Neuronal stem cell (in vitro differentiated cells): Measurements from ENCODE around the gene CSGALNACT2.

ENCODE experiments used
- DNase-seq: peaks from one replicate; pipeline ENCODE4 v3.0.0-alpha.2; 2013; ENCODE audit warnings: low spot score
- H2AFZ ChIP-seq: one replicate; pipeline ENCODE4 v1.6.1; 2013; ENCODE audit warnings: mild to moderate bottlenecking, low read length, inconsistent platforms
- H2AK5ac ChIP-seq: 2 replicates; pipeline ENCODE4 v1.6.1; 2013; ENCODE audit warnings: low read depth, mild to moderate bottlenecking, inconsistent platforms, low read length, moderate library complexity, mixed read lengths
- H2BK120ac ChIP-seq: 2 replicates; pipeline ENCODE4 v1.6.1; 2013; ENCODE audit warnings: low read depth, mild to moderate bottlenecking, inconsistent platforms, low read length, moderate library complexity, mixed read lengths
- H2BK12ac ChIP-seq: one replicate; pipeline ENCODE4 v1.6.1; 2013; ENCODE audit warnings: low read length, inconsistent platforms
- H2BK15ac ChIP-seq: 2 replicates; pipeline ENCODE4 v1.6.1; 2013; ENCODE audit warnings: mild to moderate bottlenecking, low read length, inconsistent platforms, mixed read lengths
- H2BK5ac ChIP-seq: one replicate; pipeline ENCODE4 v1.6.1; 2013; ENCODE audit warnings: inconsistent platforms, mild to moderate bottlenecking, low read length, moderate library complexity
- H3K14ac ChIP-seq: one replicate; pipeline ENCODE4 v1.6.1; 2013; ENCODE audit warnings: low read length, inconsistent platforms
- H3K18ac ChIP-seq: 2 replicates; pipeline ENCODE4 v1.6.1; 2013; ENCODE audit warnings: low read length, inconsistent platforms
- H3K23ac ChIP-seq: 2 replicates; pipeline ENCODE4 v1.6.1; 2013; ENCODE audit warnings: low read depth, mild to moderate bottlenecking, mixed read lengths, low read length, inconsistent platforms; ENCODE audit not compliant: poor library complexity
- H3K27ac ChIP-seq: replicated peaks from 3 replicates; pipeline ENCODE4 v1.5.1; 2013; ENCODE audit warnings: low read length, inconsistent platforms
- H3K27me3 ChIP-seq, 3 experiments: 2 replicates each; pipeline ENCODE4 v1.6.1; 2013; ENCODE audit warnings: low read length in 3 of 3, mild to moderate bottlenecking in 2 of 3, inconsistent platforms in 1 of 3, low read depth in 1 of 3, mixed read lengths in 1 of 3, moderate library complexity in 1 of 3; ENCODE audit not compliant: control insufficient read depth in 3 of 3, insufficient read depth in 3 of 3
- H3K36me3 ChIP-seq, 2 donors: replicated peaks in 1 of 2; 2 replicates each; pipeline ENCODE4 v1.6.1; 2013; ENCODE audit warnings: low read length in 2 of 2; ENCODE audit not compliant: control insufficient read depth in 2 of 2, insufficient read depth in 2 of 2
- H3K4ac ChIP-seq: 2 replicates; pipeline ENCODE4 v1.6.1; 2013; ENCODE audit warnings: inconsistent platforms, mild to moderate bottlenecking, low read length, moderate library complexity
- H3K4me1 ChIP-seq, 2 donors: 1 replicate in 1 of 2; 2 replicates in 1 of 2; pipeline ENCODE4 v1.6.1; 2013; ENCODE audit warnings: low read length in 2 of 2, low read depth in 1 of 2; ENCODE audit not compliant: control insufficient read depth in 2 of 2, insufficient read depth in 1 of 2
- H3K4me2 ChIP-seq: one replicate; pipeline ENCODE4 v1.6.1; 2013; ENCODE audit warnings: mild to moderate bottlenecking, low read length, inconsistent platforms; ENCODE audit not compliant: insufficient read depth, poor library complexity, severe bottlenecking
- H3K4me3 ChIP-seq, 2 donors: 2 replicates each; pipeline ENCODE4 v1.5.1; 2013; ENCODE audit warnings: low read length in 2 of 2, mild to moderate bottlenecking in 2 of 2, inconsistent platforms in 1 of 2, moderate library complexity in 1 of 2
- H3K79me1 ChIP-seq: one replicate; pipeline ENCODE4 v1.6.1; 2013; ENCODE audit warnings: low read depth, mild to moderate bottlenecking, inconsistent platforms, low read length, moderate library complexity
- H3K9ac ChIP-seq: one replicate; pipeline ENCODE4 v1.6.1; 2013; ENCODE audit warnings: mild to moderate bottlenecking, low read depth, low read length, inconsistent platforms; ENCODE audit not compliant: poor library complexity
- H3K9me3 ChIP-seq, 2 donors: replicated peaks in 1 of 2; 2 replicates each; pipeline versions ENCODE3 to v1.6.1; 2013; ENCODE audit warnings: low read length in 2 of 2, mild to moderate bottlenecking in 2 of 2, inconsistent platforms in 1 of 2, low read depth in 1 of 2, mixed read lengths in 1 of 2, moderate library complexity in 1 of 2; ENCODE audit not compliant: control insufficient read depth in 2 of 2, insufficient read depth in 1 of 2
- H4K8ac ChIP-seq: one replicate; pipeline ENCODE4 v1.6.1; 2013; ENCODE audit warnings: low read depth, mild to moderate bottlenecking, inconsistent platforms, low read length, moderate library complexity
- H4K91ac ChIP-seq: one replicate; pipeline ENCODE4 v1.6.1; 2013; ENCODE audit warnings: low read length, low read depth, mild to moderate bottlenecking, inconsistent platforms; ENCODE audit not compliant: poor library complexity
- WGBS, 2 donors: extraction: QIAGEN DNeasy Blood & Tissue Kit; methylation state at CpG; one replicate each; pipeline ENCODE4 v1.1.7; 2013; ENCODE audit warnings: missing lambda C conversion rate in 2 of 2, mixed read lengths in 1 of 2; ENCODE audit not compliant: insufficient read length in 2 of 2, insufficient replicate concordance in 1 of 2; ENCODE audit errors: extremely low coverage in 2 of 2; 5-methylcytosine and 5-hydroxymethylcytosine counted together

CSGALNACT2 gene

GRCh38 chr10:43131906-43132305, 6.3 kb upstream of the CSGALNACT2 start:
- H3K14ac ChIP-seq, result no peak overlapping the region
- no peak overlapping the region for H2AFZ ChIP-seq
- H4K8ac ChIP-seq, result no peak overlapping the region
- H3K4me3 ChIP-seq, result no peak overlapping the region
- H4K91ac ChIP-seq, result no peak overlapping the region
- H3K36me3 ChIP-seq, result peaks cover 0 to 3% of the 10 kb centered on the region in 2 donors
- no peak overlapping the region for H3K23ac ChIP-seq
- H2BK15ac ChIP-seq, result no peak overlapping the region
- H2BK120ac ChIP-seq, result no peak overlapping the region
- H2AK5ac ChIP-seq, result no peak overlapping the region
- H3K9me3 ChIP-seq, result no peaks in the 10 kb centered on the region
- no peak overlapping the region for H2BK5ac ChIP-seq
- DNase-seq, result no peak
- H3K4ac ChIP-seq, result no peak overlapping the region
- H3K27ac ChIP-seq, result no peak overlapping the region
- H2BK12ac ChIP-seq, result no peak overlapping the region
- H3K27me3 ChIP-seq, result peaks cover 0 to 15% (median 0%) of the 10 kb centered on the region in 3 experiments
- no CpG with 5 or more reads among the region's 6 CpGs for WGBS, 2 donors
- H3K4me2 ChIP-seq, result no peak overlapping the region
- H3K9ac ChIP-seq, result no peak overlapping the region
- no peak overlapping the region for H3K18ac ChIP-seq
- H3K79me1 ChIP-seq, result no peaks in the 10 kb centered on the region
- H3K4me1 ChIP-seq, result peaks cover 0 to 1% of the 10 kb centered on the region in 2 donors

- Histone ChIP-seq H3K23ac (no peak overlapping the region), H2AK5ac (no peak overlapping the region), H3K27me3 (peaks cover 0 to 6% (median 0%) of the 10 kb centered on the region in 3 experiments), H3K4me2 (no peak overlapping the region), H3K9ac (no peak overlapping the region), H2BK120ac (no peak overlapping the region), H3K79me1 (peaks cover 3% of the 10 kb centered on the region), H4K91ac (no peak overlapping the region), H3K4me3 (no peak overlapping the region), H3K36me3 (peaks cover 0 to 3% of the 10 kb centered on the region in 2 donors), H3K4ac (no peak overlapping the region), H3K14ac (no peak overlapping the region), H2BK5ac (no peak overlapping the region), H3K4me1 (peaks cover 0 to 1% of the 10 kb centered on the region in 2 donors), H3K9me3 (no peaks in the 10 kb centered on the region), H2BK15ac (no peak overlapping the region), H2BK12ac (no peak overlapping the region), H4K8ac (no peak overlapping the region), H2AFZ (no peak overlapping the region), H3K18ac (no peak overlapping the region), H3K27ac (no peak overlapping the region)
- WGBS, 2 donors, result no CpG with 5 or more reads among the region's 3 CpGs
- no peak for DNase-seq
Observed at GRCh38 chr10:43132867-43133787, 5.1 kb upstream of the CSGALNACT2 start.

GRCh38 chr10:43134126-43134905, 3.9 kb upstream of the CSGALNACT2 start:
- Histone ChIP-seq H3K9ac (no peak overlapping the region), H4K8ac (no peak overlapping the region), H4K91ac (no peak overlapping the region), H3K4ac (no peak overlapping the region), H3K18ac (no peak overlapping the region), H3K4me3 (no peak overlapping the region), H3K36me3 (peaks cover 0 to 3% of the 10 kb centered on the region in 2 donors), H2BK12ac (no peak overlapping the region), H3K23ac (no peak overlapping the region), H3K27ac (no peak overlapping the region), H2AFZ (no peak overlapping the region), H3K79me1 (peaks cover 3% of the 10 kb centered on the region), H2BK15ac (no peak overlapping the region), H2BK5ac (no peak overlapping the region), H3K27me3 (peaks cover 0 to 2% (median 0%) of the 10 kb centered on the region in 3 experiments), H2BK120ac (no peak overlapping the region), H3K9me3 (no peaks in the 10 kb centered on the region), H3K14ac (no peak overlapping the region), H2AK5ac (no peak overlapping the region), H3K4me1 (peaks cover 0 to 2% of the 10 kb centered on the region in 2 donors), H3K4me2 (no peak overlapping the region)
- WGBS, 2 donors, result no CpG with 5 or more reads among the region's 5 CpGs
- no peak for DNase-seq

GRCh38 chr10:43135064-43135463, 3.2 kb upstream of the CSGALNACT2 start:
- H2BK15ac ChIP-seq, result no peak overlapping the region
- H3K4ac ChIP-seq, result no peak overlapping the region
- H3K23ac ChIP-seq, result no peak overlapping the region
- H3K4me3 ChIP-seq, result no peak overlapping the region
- no peak overlapping the region for H2BK5ac ChIP-seq
- H3K27ac ChIP-seq, result no peak overlapping the region
- no peak overlapping the region for H2BK120ac ChIP-seq
- H3K18ac ChIP-seq, result no peak overlapping the region
- no peaks in the 10 kb centered on the region for H3K27me3 ChIP-seq
- H3K4me1 ChIP-seq, result peaks cover 0 to 2% of the 10 kb centered on the region in 2 donors
- no peak overlapping the region for H3K9ac ChIP-seq
- WGBS, 2 donors, result no CpG with 5 or more reads among the region's 5 CpGs
- no peaks in the 10 kb centered on the region for H3K9me3 ChIP-seq
- no peak overlapping the region for H3K14ac ChIP-seq
- H3K36me3 ChIP-seq, result peaks cover 0 to 3% of the 10 kb centered on the region in 2 donors
- no peak overlapping the region for H2AFZ ChIP-seq
- no peak overlapping the region for H4K91ac ChIP-seq
- H4K8ac ChIP-seq, result no peak overlapping the region
- no peak overlapping the region for H3K4me2 ChIP-seq
- DNase-seq, result no peak
- H2AK5ac ChIP-seq, result no peak overlapping the region
- H3K79me1 ChIP-seq, result peaks cover 3% of the 10 kb centered on the region
- H2BK12ac ChIP-seq, result no peak overlapping the region
